HG02588 (cell line): ENCODE measurements around the gene DIP2A.
"Not testable (repeated sequence)": the region's sequence is repeated elsewhere in the genome, so short reads cannot be mapped to it uniquely, and the experiment has no call there.

Experiments
- ATAC-seq: cut with Tn5 transposase; IDR thresholded peaks from one replicate; pipeline ENCODE4 v1.9.1; 2021; ENCODE audit warnings: mild to moderate bottlenecking, moderate library complexity; ENCODE audit not compliant: unreplicated experiment

Gene DIP2A

GRCh38 chr21:46424621-46425020, 34.1 kb upstream of the DIP2A start:
- no peak for ATAC-seq

DNA sequence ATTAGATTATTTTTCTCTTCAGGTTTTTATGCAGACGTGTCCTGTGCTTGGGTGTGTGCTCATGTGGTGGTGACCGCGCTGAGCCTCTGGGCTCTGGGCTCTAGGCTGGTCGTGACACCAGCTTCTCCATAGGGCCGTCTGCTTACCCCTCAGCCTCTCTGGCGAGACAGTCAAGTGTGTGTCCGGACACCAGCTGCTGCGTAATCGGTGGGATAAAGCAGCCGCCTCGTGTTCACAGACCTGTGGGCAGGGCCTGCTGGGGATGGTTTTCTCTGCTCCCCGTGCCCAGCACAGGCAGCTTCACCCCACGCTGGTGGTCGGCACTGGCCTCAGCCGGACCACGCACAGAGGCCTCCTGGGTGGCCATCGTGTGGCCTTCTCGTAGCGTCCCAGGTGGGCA, 33.6 kb upstream of the DIP2A start:
- ATAC-seq = no peak

DNA sequence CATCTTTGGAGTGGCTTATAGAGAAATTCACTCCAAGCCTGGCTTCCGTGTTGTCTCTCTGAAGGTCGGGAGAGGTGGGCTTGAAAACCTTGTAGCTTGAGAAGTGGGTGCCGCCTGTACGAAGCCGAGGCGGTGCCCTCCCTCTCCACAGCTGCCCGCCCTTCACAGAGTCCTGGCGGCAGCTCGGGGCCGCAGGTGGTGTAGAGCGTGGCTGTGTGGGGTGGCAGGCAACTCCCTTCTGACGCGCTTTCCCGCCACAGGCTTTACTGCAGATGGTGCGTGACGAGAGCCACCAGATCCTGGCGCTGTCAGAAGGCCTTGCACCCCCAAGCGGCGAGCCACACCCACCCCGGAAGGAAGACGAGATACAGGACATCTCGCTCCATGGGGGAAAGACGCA, 33.1 kb upstream of the DIP2A start:
- no peak for ATAC-seq

DNA sequence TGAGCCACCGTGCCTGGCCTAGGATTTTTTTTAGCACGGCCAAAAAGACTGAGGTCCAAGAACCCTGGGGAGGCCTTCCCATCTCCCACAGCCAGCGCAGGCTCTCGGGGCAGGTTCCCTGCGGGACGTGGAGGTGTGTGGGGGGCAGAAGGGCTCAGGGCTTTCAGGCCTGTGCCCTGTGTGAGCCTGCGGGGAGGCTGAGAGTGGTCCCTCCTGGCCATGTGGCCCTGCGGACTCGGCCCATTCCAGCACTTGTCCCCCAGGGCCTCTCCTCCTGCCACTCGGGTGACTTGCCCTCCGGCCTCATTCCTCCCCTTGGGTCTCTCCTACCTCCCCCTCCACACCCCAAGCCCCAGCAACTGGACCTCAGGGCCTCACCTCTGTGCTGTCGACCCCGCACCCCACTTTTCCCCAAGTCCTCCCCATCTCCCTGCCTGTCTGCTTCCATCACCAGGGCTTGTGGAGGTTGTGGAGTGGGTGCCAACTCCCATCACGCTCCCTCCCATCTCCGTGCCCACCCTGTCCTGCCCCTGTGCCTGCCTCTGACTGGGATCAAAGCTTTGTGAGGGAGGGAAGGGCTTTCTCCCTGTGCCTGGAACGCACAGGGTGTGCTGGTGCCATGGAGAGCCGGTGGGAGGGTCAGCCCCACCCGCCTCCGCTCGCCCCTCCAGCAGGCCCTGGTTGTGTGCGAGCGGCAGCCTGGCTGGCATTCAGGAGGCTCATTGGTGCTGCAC, 32.2 kb upstream of the DIP2A start:
- no peak for ATAC-seq

- ATAC-seq = no peak
Observed at GRCh38 chr21:46427516-46427915, 31.2 kb upstream of the DIP2A start.

GRCh38 chr21:46428286-46428685, 30.4 kb upstream of the DIP2A start:
- no peak for ATAC-seq

DNA sequence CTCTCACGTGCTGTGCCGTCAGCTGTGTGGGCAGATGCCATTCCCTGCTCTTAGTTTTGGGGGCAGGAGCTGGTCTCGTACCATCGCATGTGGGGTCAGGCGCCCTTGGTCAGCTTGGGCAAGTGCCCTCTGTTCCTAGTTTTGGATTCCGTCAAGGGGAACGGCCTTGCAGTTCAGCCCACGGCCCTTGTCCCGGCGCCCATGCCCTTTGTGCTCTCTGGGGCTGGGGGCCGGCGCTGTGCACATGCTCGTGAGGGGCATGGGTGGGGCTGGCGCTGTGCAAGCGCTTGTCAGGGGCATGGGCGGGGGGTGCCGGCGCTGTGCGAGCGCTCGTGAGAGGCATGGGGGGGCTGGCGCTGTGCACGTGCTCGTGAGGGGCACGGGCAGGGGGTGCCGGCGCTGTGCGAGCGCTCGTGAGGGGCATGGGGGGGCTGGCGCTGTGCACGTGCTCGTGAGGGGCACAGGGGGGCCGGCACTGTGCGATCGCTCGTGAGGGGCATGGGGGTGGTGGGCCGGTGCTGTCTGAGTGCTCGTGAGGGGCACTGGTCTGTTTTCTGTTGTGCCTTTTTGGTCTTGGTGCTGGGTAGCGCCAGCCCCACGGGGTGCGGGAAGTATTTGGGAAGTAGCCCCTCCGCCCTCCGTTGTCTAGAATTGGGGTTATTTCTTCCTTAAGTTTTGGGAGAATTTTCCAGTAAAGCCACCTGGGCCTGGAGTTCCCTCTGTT, 29.5 kb upstream of the DIP2A start:
- no peak for ATAC-seq

- no peak for ATAC-seq
Observed at GRCh38 chr21:46429754-46430681, 28.7 kb upstream of the DIP2A start.

- ATAC-seq = no peak
Observed at GRCh38 chr21:46431448-46431847, 27.2 kb upstream of the DIP2A start.

- no peak for ATAC-seq
Observed at GRCh38 chr21:46431884-46432488, 26.7 kb upstream of the DIP2A start.

- not testable (repeated sequence) for ATAC-seq
Observed at GRCh38 chr21:46433116-46433515, 25.6 kb upstream of the DIP2A start.

GRCh38 chr21:46434322-46434958, 24.3 kb upstream of the DIP2A start:
- ATAC-seq = no peak

DNA sequence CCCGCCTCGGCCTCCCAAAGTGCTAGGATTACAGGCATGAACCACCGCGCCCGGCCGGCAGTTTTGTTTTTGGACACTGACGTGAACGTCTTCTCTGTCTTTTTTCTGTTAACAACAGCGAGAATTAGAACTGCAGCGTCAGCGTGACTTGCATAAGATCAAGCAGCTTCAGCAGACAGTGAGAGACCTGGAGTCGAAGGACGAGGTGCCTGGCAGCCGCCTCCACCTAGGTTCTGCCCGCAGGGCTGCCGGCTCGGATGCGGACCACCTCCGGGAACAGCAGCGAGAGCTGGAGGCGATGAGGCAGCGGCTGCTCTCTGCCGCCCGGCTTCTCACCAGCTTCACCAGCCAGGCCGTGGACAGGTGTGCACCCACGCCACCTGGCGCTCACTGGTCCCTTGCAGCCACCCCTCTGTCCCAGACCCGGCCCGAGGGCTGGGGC, 22.9 kb upstream of the DIP2A start:
- ATAC-seq = no peak

DNA sequence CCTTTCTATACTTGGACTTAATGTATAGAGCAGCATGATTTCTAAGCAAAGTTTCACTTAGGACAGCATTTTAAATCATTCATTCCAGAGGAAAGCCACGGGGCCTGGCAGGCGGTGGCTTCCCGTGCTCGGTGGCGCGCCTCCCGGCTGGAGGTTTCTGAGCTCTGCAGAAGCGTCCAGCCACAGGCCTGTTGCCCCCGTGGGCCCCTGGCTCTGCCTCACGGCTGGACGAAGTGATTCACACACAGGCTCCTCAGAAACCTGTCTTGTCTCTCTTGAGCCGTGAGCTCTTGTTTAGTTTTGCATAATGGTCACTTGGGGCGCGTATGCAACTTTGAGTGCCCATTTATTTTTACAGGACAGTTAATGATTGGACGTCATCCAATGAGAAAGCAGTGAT, 22.1 kb upstream of the DIP2A start:
- ATAC-seq = no peak

- no peak for ATAC-seq
Observed at GRCh38 chr21:46437096-46437498, 21.6 kb upstream of the DIP2A start.

DNA sequence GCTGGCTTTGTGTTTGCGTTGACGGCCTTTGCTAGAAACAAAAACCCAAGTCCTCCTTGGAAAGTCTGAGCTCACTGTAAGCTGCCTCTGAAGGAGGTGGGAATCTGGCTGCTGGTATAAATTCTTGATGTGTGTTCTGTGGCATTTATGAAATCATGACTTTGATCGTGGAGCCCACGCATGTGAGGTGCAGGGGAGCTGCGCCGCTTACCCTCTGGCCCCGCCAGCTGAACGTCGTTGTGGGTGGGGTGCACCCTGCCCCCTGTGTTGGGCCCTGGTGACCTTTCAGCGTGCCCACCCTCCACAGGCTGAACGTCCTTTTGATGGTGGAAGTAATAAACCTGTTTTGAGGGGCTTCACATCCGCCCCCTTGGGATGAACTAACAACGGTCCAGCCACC, 21.2 kb upstream of the DIP2A start:
- no peak for ATAC-seq

GRCh38 chr21:46438241-46438640, 20.4 kb upstream of the DIP2A start:
- ATAC-seq = no peak

- ATAC-seq = no peak
Observed at GRCh38 chr21:46439906-46440305, 18.8 kb upstream of the DIP2A start.

DNA sequence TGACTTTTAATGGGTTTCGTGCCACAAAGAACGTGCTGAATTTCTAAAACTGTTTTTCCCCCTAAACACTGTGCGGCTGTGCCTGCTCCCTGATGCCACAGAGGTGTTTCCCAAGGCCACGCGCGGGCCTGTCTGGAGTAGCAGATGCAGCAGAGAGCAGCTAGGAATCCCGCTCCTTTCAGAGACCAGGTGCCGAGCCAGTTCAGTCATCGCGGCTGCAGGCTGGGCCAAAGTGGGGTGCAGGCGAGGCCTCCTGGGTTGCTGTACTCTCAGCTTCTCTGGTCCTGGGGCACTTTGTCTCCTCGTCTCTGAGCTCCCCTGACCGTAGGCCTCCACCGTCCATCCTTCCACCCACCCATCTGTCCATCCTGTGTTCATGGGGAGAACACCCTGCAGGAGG, 17.4 kb upstream of the DIP2A start:
- no peak for ATAC-seq

DNA sequence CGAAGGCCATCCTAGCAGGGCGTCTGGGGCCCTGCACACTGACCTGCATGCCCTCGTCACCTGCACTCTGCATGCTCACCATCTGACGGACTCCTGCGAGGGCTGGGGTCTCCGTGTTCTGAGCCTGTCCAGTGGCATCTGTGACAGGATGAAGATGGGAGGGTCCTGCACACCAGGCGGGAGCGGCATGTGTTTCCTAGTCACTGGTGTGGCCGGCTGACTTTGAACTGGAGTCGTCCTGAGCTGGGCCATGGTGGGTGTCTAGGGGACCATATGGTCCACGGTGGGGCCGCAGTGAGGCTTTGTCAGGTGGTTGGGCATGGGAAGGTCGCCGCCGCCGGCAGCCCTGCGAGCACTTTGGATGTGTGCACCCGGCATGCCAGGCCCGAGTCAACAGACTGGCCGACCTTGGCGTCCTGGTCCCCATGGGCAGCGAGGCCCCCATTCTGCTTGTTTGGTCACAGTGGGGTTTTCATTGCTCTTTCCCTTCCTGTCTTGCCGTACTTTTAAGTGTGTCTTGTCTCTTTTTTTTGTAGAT, 16.7 kb upstream of the DIP2A start:
- ATAC-seq = no peak
